Right lobe of liver (tissue), 4 donors: Measurements from ENCODE around the gene GPX5.

Experiments used
- CTCF ChIP-seq, 4 donors: fragments of 200-600 bp in 3 of 4; fragments of 450-650 bp in 1 of 4; IDR thresholded peaks; one replicate each; pipeline versions ENCODE4 v1.5.1 to v1.8.0; 2016 to 2022; ENCODE audit warnings: antibody characterized with exemption in 4 of 4, mild to moderate bottlenecking in 2 of 4
- POLR2A ChIP-seq: fragments of 450-650 bp; IDR thresholded peaks from one replicate; pipeline ENCODE4 v1.6.1; 2017; ENCODE audit warnings: antibody characterized with exemption, mild to moderate bottlenecking
- donor health status: DM: no; HTN: no; CAD: no.
- donor health status: DM: no; HTN: no; CAD: no.
- donor health status: DM: no; HTN: yes; CAD: no.

- TF ChIP-seq CTCF (IDR thresholded peaks at IDR 0.05), result no peak
- TF ChIP-seq POLR2A, result no peak
Measured at GRCh38 chr6:28491984-28492317, 33.7 kb upstream of the GPX5 start.
